GM18873 (cell line): ENCODE data around the gene NPTXR.
A peak's percentile ranks its signal among the peaks of the same experiment; 100 is the strongest.

Experiments used
- ATAC-seq: cut with Tn5 transposase; IDR thresholded peaks from one replicate; pipeline ENCODE4 v1.9.1; 2021; ENCODE audit warnings: mild to moderate bottlenecking, moderate library complexity, moderate number of reproducible peaks; ENCODE audit not compliant: unreplicated experiment, low FRiP score

NPTXR gene

DNA sequence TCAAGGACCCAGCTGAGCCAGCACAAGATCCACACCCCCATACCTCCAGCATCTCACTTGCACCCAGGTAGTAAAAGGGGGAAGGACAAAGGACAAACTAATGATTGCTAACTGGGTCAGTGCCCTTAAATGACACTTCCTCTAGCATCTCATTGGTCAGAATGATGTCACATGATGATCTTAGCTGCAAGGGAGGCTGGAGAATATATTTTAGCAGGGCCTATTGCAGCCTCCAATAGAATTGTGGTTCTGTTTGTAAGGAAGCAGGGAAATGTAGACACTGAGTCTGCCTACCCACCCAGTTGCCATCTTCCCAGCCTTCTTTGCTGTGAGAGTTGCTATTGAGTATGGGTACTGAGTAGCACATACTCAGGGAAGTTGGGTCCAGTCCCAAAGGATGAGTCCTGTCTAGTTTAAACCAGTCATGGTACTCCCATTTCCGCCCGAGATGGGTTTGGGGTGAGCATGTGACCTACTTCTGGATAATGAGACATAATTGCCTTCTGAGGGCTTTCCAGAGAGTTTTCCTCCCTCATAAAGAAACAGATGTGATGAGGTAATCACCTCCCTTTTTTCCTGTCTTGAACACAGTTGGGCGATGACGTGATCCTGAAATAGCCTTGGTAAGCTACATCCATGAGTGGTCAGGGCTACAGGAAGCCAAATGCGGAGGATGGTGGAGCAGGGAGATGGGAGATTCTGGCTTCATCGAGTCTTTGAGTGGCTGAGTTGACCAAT is 44.4 kb downstream of the NPTXR start:
- ATAC-seq, result no peak

GRCh38 chr22:38798496-38798895 is 45.3 kb downstream of the NPTXR start:
- no peak for ATAC-seq

DNA sequence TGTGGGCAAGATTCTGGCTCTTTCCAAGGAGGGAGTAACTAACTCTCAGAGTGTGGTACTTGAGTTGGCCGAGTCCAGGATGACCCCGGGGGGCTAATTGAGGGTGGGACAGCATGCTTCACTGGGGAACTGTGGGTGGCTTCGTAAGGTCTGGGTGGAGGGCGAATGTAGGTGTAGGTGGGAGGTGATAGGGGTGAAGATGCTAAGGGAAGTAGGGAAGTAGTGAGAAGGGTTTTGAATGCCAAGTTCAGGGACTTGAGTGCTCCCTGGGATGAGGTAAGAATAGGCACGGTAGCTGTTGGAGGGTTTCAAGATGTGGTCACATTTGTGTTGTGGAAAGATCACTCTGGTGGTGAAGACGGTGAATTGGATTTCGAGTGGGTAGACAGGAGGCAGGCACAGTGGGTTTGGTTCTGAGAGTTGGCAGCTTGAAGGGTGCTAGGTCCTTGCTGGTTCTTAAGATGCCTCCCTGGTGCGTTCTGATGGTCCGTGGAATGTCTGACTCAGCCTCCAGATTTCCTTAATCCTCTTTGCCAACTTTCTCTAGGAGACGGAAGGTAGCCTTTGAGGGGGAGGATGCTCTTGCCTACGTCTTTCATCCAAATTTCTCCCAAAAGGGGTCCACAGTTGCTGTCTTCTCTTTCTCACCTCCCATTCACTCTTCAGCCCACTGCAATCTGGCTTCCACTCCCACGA is 47.4 kb downstream of the NPTXR start:
- ATAC-seq, result no peak

- ATAC-seq, result no peak
Observed at GRCh38 chr22:38795569-38795968, 48.3 kb downstream of the NPTXR start.

- peak; percentile 91 for ATAC-seq
Observed at GRCh38 chr22:38793721-38794466, 49.9 kb downstream of the NPTXR start, which contains the start of gene DNAL4. Gene DNAL4, minus strand, starts transcription at chr22:38794143. Its CDS starts 11,412 bp downstream, at chr22:38782731.

- no peak for ATAC-seq
Observed at GRCh38 chr22:38793317-38793716, 50.5 kb downstream of the NPTXR start.

GRCh38 chr22:38792833-38793232 is 51.0 kb downstream of the NPTXR start:
- no peak for ATAC-seq

DNA sequence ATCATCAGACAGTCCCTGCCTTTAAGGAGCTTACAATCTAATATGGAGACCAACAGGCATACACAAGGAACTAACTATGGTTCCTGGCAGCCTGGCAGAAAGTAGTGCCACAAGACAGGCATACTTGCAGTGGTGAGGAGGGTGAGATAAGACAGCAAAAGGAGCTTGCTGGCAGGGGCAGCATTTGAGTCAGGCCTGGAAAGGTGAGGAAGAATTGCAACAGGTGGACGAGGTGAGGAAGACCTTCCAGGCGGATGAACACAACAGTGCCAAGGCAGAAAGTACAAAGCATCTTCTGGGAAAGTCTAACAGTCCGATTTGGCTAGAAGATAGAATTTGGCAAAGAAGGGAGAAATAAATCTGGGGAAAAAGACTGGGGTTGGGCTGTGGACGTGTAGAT is 54.2 kb downstream of the NPTXR start:
- ATAC-seq, result no peak

- no peak for ATAC-seq
Observed at GRCh38 chr22:38788846-38789245, 55.0 kb downstream of the NPTXR start.

DNA sequence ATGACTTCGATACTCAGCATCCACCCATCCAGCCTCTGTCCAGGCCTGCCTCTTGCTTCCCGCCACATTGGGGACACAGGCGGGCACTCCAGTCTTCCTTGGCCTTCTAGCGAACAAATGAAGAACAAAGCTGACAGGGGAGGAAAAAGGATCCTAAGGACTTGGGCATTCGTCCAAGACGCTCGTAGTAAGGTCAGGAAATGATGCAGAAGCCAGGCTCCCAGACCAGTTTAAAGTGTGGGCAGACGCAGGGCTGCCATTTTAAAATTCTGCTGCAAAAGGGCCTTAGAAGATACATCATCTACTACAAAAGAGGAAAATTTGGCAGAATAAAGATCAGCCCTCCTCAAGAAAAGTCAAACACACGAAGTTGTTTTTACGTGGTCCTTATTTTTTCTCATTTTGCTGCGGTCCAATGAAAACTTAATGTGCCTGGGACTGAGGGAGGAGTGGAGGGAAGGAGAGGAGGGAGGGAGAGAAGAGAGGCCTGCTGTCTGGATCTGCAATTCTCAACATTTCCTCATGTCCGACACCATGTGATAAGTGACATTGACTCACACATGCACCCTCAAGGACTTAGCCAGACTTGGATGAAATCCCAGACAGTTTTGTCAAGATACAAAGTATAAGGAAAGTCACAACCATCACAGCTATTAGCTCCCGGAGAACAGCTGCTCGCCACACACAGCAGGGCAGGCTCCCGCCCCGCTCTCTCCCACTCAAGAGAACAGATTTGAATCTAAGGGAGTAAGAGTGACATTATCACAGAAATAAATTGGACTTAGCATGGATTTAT is 55.6 kb downstream of the NPTXR start:
- ATAC-seq, result no peak

DNA sequence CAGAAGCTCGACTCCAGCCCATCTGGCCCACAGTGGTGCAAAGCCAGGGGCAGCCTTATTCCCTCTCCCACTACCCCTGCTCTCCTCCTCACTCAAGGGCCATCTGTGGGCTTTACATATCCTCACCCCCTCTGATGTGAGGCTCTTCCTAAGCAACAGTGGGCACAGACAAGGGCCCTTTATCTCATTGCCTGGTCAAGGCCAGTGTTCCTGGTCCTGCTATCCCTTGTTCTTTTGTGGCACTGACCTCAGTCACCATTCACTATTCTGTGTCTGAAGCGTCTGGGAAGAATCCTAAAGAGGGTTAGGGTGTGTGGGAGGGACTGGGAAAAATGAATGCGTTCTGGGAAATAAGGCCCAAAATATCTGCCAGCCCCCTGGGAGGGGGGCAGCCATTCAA is 57.2 kb downstream of the NPTXR start:
- ATAC-seq, result no peak

DNA sequence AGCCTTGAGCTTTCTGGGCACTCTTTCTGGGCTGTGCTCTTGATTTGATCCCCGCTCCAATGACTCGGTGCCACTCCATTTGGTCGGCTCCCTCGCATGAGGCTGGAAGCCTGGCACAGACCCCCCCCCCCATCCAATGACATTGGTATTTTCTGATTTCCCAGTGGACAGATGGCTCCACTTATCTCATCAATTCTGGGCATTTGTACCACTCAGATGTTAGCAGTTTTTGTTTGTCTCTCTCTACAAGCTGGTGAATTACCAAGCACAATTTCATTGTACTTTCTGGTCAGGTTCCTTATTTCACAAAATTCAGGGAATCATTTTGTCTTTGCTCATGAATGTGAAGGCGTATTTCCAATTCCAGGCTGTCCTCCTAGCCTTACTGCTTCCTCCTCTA is 59.0 kb downstream of the NPTXR start:
- no peak for ATAC-seq

GRCh38 chr22:38784035-38784434 is 59.8 kb downstream of the NPTXR start:
- no peak for ATAC-seq

DNA sequence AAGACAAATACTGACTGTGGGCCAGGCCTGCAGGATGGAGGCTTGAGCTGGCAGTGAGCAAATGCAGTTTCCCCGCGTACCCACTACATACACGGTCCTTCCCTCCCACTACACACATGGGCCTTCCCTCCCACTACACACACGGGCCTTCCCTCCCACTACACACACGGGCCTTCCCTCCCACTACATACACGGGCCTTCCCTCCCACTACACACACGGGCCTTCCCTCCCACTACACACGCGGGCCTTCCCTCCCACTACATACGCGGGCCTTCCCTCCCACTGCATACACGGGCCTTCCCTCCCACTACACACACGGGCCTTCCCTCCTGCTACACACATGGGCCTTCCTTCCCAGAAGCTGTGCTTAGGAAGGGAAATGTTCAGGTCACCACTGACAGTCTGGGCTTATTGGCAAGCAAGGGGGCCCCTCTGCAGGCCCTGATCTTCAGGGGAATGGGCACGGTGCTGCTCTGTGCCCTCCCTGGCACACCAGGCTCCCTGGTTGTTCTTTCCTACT is 60.7 kb downstream of the NPTXR start:
- no peak for ATAC-seq

GRCh38 chr22:38782402-38783094 is 61.3 kb downstream of the NPTXR start:
- no peak for ATAC-seq

GRCh38 chr22:38781033-38781432 is 62.8 kb downstream of the NPTXR start:
- no peak for ATAC-seq

DNA sequence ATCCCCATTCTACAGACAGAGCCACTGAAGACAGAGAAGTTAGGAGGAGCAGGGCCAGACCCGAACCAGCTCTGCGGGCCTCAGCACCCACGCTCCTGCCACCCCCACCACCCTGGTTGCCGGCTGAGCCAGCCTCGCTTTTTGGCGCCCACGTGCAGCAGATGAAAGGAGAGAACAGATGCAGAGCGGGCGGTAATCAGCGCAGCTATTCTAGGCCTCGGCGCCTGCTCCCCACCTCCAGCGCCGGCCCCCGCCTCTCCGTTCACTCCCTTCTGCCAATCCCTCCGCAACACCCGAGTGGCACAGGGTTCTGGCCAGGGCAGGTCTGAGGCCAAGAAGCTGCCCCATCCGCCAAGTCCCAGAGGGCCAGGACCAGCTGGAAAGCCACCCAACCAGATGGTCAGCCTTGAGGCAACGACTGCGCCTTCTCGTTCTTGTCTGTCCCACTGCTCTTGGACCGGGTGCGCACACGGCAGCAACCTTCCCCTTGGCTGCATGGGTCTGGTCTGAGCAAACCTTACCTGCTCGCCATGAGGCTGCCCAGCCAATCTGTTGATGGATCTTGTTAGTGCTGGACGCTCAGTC is 66.6 kb downstream of the NPTXR start:
- no peak for ATAC-seq

DNA sequence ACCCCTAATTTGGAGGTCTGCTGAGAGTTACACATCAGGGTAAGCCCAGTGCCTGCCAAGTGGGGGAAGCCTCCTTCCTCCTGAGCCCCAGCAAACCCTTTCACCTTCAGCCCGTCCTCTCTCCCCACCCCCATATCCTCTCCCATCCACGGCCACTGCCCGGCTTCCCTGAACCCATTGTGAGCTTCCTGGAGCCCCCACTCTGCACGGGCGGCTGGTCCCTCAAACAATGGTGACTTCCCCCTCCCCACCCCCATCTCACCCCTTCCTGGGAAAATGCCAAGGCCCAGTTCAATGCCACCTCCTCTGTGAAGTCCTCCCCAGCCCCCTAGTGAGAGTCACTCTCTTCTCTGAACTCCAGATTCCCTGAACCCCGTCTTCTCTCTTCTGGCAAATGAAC is 67.7 kb downstream of the NPTXR start:
- ATAC-seq, result no peak

DNA sequence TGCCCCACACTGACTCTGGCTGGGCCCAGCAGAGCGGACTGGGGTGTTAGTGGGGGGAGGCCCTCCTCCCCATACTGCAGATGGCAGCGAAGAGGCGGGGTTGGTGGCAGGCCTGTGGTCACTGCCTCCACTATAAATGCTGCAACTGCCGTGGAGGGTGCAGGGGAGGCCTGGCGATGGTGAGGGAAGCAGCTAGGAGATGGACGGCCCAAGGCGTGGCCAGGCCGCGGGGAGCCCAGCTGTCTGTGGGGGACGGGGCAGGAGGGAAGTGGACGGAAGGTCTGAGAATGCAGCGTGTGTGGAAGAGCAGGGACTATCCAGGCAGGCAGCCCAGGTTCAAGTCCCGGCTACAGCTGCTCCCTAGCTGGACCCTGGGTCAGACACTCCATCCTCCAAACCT is 68.2 kb downstream of the NPTXR start:
- ATAC-seq, result no peak
